PC-3 (cell line): ENCODE measurements around the gene EN2.

ENCODE experiments used
- CTCF ChIP-seq: fragments of 300-600 bp; sonication (generic); conservative IDR thresholded peaks from 2 replicates; pipeline ENCODE4 v1.5.1; 2017; ENCODE audit warnings: antibody characterized with exemption, low read depth, mild to moderate bottlenecking, low read length
- EZH2 ChIP-seq: fragments of 300-600 bp; sonication (generic); IDR thresholded peaks from one replicate; pipeline ENCODE4 v1.6.1; 2017; ENCODE audit warnings: antibody characterized with exemption, mild to moderate bottlenecking, low read length; ENCODE audit not compliant: unreplicated experiment
- EZH2phosphoT487 ChIP-seq: fragments of 300-600 bp; sonication (generic); IDR thresholded peaks from 2 replicates; pipeline ENCODE4 v1.6.1; 2018; ENCODE audit warnings: mild to moderate bottlenecking, antibody characterized with exemption, low read length, borderline replicate concordance

- no peak for TF ChIP-seq EZH2phosphoT487
- no peak for TF ChIP-seq CTCF
- TF ChIP-seq EZH2: no peak
These were observed 5.2 kb upstream of the EN2 start for GRCh38 chr7:155452505-155453295.
